Activated CD4-positive, alpha-beta T cell treated with anti-CD3 and anti-CD28 coated beads for 24 hours (primary cell): ENCODE data around the gene ABCC12.

Source experiments
- DNase-seq, 2 donors: peaks; one replicate each; pipeline ENCODE4 v3.0.0-alpha.2; 2020; ENCODE audit warnings: low read depth in 2 of 2

ABCC12 gene

GRCh38 chr16:48132696-48133095 lies 23.1 kb downstream of the ABCC12 start:
- DNase-seq, result no peak

- no peak for DNase-seq
Measured at GRCh38 chr16:48131201-48131935, 24.4 kb downstream of the ABCC12 start.

- DNase-seq, result no peak
Measured at GRCh38 chr16:48129926-48130325, 25.9 kb downstream of the ABCC12 start.

- no peak for DNase-seq
Measured at GRCh38 chr16:48128769-48129168, 27.0 kb downstream of the ABCC12 start.

GRCh38 chr16:48126801-48127644 lies 28.8 kb downstream of the ABCC12 start:
- DNase-seq, result no peak

GRCh38 chr16:48125888-48126287 lies 29.9 kb downstream of the ABCC12 start:
- no peak for DNase-seq

GRCh38 chr16:48124266-48124665 lies 31.5 kb downstream of the ABCC12 start:
- DNase-seq, result no peak

- peak; percentile 39 to 56 for DNase-seq
Measured at GRCh38 chr16:48123104-48123788, 32.5 kb downstream of the ABCC12 start.

- no peak for DNase-seq
Measured at GRCh38 chr16:48121276-48121675, 34.5 kb downstream of the ABCC12 start.

GRCh38 chr16:48118841-48119240 lies 37.0 kb downstream of the ABCC12 start:
- DNase-seq, result no peak

GRCh38 chr16:48117217-48118105 lies 38.3 kb downstream of the ABCC12 start:
- peak; percentile 32 to 45 for DNase-seq

- DNase-seq, result no peak
Measured at GRCh38 chr16:48115299-48115698, 40.5 kb downstream of the ABCC12 start.

- DNase-seq, result no peak
Measured at GRCh38 chr16:48114410-48114809, 41.4 kb downstream of the ABCC12 start.

GRCh38 chr16:48113471-48113870 lies 42.3 kb downstream of the ABCC12 start:
- no peak for DNase-seq

GRCh38 chr16:48113001-48113400 lies 42.8 kb downstream of the ABCC12 start:
- DNase-seq, result no peak

- DNase-seq, result no peak
Measured at GRCh38 chr16:48112600-48112999, 43.2 kb downstream of the ABCC12 start.

GRCh38 chr16:48110982-48111381 lies 44.8 kb downstream of the ABCC12 start:
- DNase-seq, result no peak

- DNase-seq, result no peak
Measured at GRCh38 chr16:48110000-48110399, 45.8 kb downstream of the ABCC12 start.

- no peak for DNase-seq
Measured at GRCh38 chr16:48109475-48109874, 46.3 kb downstream of the ABCC12 start.

GRCh38 chr16:48106446-48106845 lies 49.3 kb downstream of the ABCC12 start:
- DNase-seq, result no peak
